IPS-18a (cell line): Measurements from ENCODE around the gene SMPD1.

ENCODE experiments used
- H3K27ac ChIP-seq: one replicate; pipeline ENCODE4 v1.5.1; 2013; ENCODE audit warnings: low read length
- H3K27me3 ChIP-seq: one replicate; pipeline ENCODE4 v1.6.1; 2013; ENCODE audit warnings: mild to moderate bottlenecking, low read length; ENCODE audit not compliant: control insufficient read depth, insufficient read depth
- H3K36me3 ChIP-seq: one replicate; pipeline ENCODE4 v1.6.1; 2013; ENCODE audit warnings: low read depth, low read length; ENCODE audit not compliant: control insufficient read depth
- H3K4me1 ChIP-seq: one replicate; pipeline ENCODE4 v1.6.1; 2013; ENCODE audit warnings: low read depth, low read length; ENCODE audit not compliant: control insufficient read depth
- H3K4me3 ChIP-seq: one replicate; pipeline ENCODE4 v1.5.1; 2013; ENCODE audit warnings: low read length
- H3K9ac ChIP-seq: one replicate; pipeline ENCODE4 v1.6.1; 2013; ENCODE audit warnings: mild to moderate bottlenecking, low read length, moderate library complexity
- H3K9me3 ChIP-seq: one replicate; pipeline ENCODE4 v1.6.1; 2013; ENCODE audit warnings: low read depth, low read length; ENCODE audit not compliant: control insufficient read depth

The SMPD1 gene

DNA sequence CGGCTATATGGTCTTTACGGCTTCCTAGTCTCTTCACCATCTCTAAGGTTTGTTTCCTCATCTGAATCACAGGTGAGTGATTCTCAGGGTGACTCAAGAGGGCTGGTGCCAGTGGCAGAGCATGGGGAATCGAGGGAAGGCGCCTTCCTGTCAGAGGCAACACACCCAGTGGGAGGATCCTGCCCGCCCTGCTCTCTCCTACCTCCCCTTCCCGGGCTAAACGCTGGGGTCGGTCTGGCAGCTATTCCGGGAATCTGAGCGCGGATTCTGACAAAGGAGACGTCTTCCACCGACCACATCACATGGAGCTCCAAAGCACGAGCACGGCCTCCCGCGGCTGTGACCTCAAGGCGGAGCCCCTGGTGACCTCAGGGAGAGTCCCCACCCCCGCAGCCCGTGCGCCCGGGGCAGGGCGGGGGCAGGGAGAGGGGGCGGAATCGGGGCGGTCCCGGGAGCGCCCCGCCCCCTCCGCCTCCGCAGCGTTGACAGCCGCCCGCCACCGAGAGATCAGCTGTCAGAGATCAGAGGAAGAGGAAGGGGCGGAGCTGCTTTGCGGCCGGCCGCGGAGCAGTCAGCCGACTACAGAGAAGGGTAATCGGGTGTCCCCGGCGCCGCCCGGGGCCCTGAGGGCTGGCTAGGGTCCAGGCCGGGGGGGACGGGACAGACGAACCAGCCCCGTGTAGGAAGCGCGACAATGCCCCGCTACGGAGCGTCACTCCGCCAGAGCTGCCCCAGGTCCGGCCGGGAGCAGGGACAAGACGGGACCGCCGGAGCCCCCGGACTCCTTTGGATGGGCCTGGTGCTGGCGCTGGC lies at the start of gene SMPD1:
Gene SMPD1, plus strand, starts transcription at position 570 of the 813 bp plus-strand sequence. Its CDS starts 125 bp downstream, at position 695.
- Histone ChIP-seq H3K36me3 (no peaks in the 10 kb centered on the region), H3K9me3 (no peaks in the 10 kb centered on the region), H3K9ac (peak within 1 kb of the TSS; percentile 36), H3K27me3 (peaks cover 13% of the 10 kb centered on the region), H3K4me1 (peaks cover 18% of the 10 kb centered on the region), H3K4me3 (peak within 1 kb of the TSS; percentile 70), H3K27ac (no peak within 1 kb of the TSS)

DNA sequence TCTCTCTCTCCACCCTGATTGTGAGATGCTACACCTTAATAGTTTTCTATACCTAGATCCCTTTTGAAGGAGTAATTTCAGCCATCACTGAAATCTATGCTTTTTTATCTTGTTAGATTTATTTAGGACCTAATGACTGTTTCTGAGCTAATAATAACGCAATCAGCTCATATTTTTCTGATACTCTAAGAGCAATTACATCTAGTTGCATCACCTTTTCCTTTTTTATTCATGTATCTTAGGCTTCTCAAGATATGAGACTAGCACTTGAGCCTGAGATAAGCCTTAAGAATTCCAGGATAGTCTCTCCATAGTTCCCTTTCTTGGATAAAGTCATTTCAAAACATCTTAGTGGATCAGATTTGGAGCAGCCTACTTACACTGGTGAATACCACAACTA lies 44.9 kb upstream of the SMPD1 start:
- Histone ChIP-seq H3K4me1 (no peaks in the 10 kb centered on the region), H3K9me3 (peaks cover 3% of the 10 kb centered on the region), H3K27me3 (no peaks in the 10 kb centered on the region), H3K4me3 (no peak overlapping the region), H3K27ac (no peak overlapping the region), H3K9ac (no peak overlapping the region), H3K36me3 (no peaks in the 10 kb centered on the region)

GRCh38 chr11:6350043-6350442 lies 40.2 kb upstream of the SMPD1 start:
- H3K27ac ChIP-seq, result no peak overlapping the region

GRCh38 chr11:6350486-6350885 lies 39.8 kb upstream of the SMPD1 start:
- H3K27ac ChIP-seq, result no peak overlapping the region
- H3K4me1 ChIP-seq, result no peaks in the 10 kb centered on the region
- H3K9me3 ChIP-seq, result peaks cover 3% of the 10 kb centered on the region
- H3K9ac ChIP-seq, result no peak overlapping the region
- H3K4me3 ChIP-seq, result no peak overlapping the region
- H3K27me3 ChIP-seq, result no peaks in the 10 kb centered on the region
- H3K36me3 ChIP-seq, result no peaks in the 10 kb centered on the region

More at GRCh38 chr11:6350043-6350442, 40.2 kb upstream of the SMPD1 start:
- Histone ChIP-seq H3K9me3 (peaks cover 3% of the 10 kb centered on the region), H3K27me3 (no peaks in the 10 kb centered on the region), H3K4me1 (no peaks in the 10 kb centered on the region), H3K4me3 (no peak overlapping the region), H3K36me3 (no peaks in the 10 kb centered on the region), H3K9ac (no peak overlapping the region)

DNA sequence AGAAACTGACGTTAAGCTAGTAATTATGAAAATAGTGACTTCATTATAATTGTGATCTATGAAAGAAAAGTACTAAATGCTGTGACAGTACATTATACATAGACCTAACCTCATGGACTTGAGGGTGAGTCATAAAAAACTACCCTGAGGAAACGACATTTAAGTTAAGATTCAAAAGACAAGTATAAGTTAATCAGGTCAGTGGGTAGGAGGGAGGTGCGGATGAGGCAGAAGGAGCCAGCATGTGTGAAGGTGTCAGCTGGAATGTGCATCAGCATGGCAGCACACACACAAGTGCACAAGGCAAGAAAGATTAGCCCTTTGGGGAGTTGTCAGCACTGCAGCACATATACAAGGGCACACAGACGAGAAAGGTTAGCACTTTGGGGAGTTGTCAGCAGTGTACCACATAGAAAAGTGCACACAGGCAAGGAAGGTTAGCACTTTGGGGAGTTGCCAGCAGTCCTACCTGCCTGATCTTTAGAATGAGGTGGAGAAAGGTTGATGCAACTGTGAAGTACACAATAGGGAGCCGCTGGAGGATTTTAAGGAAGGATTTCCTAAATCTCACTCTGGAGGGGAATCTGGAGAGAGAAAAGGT lies 38.4 kb upstream of the SMPD1 start:
- Histone ChIP-seq H3K9me3 (no peaks in the 10 kb centered on the region), H3K4me3 (no peak overlapping the region), H3K27ac (no peak overlapping the region), H3K4me1 (no peaks in the 10 kb centered on the region), H3K27me3 (no peaks in the 10 kb centered on the region), H3K9ac (no peak overlapping the region), H3K36me3 (no peaks in the 10 kb centered on the region)

GRCh38 chr11:6353367-6353987 lies 36.8 kb upstream of the SMPD1 start:
- Histone ChIP-seq H3K36me3 (no peaks in the 10 kb centered on the region), H3K27me3 (no peaks in the 10 kb centered on the region), H3K27ac (no peak overlapping the region), H3K9me3 (no peaks in the 10 kb centered on the region), H3K4me3 (no peak overlapping the region), H3K4me1 (no peaks in the 10 kb centered on the region), H3K9ac (no peak overlapping the region)

GRCh38 chr11:6354651-6355485 lies 35.4 kb upstream of the SMPD1 start:
- Histone ChIP-seq H3K36me3 (no peaks in the 10 kb centered on the region), H3K4me3 (no peak overlapping the region), H3K9me3 (no peaks in the 10 kb centered on the region), H3K27ac (no peak overlapping the region), H3K27me3 (no peaks in the 10 kb centered on the region), H3K9ac (no peak overlapping the region), H3K4me1 (no peaks in the 10 kb centered on the region)

- Histone ChIP-seq H3K36me3 (no peaks in the 10 kb centered on the region), H3K9me3 (no peaks in the 10 kb centered on the region), H3K4me1 (no peaks in the 10 kb centered on the region), H3K27ac (no peak overlapping the region), H3K4me3 (no peak overlapping the region), H3K27me3 (no peaks in the 10 kb centered on the region), H3K9ac (no peak overlapping the region)
These were observed 33.7 kb upstream of the SMPD1 start for GRCh38 chr11:6356503-6357055.

GRCh38 chr11:6357222-6357621 lies 33.1 kb upstream of the SMPD1 start:
- Histone ChIP-seq H3K9me3 (no peaks in the 10 kb centered on the region), H3K9ac (no peak overlapping the region)

GRCh38 chr11:6360183-6360582 lies 30.1 kb upstream of the SMPD1 start:
- H3K4me1 ChIP-seq, result no peaks in the 10 kb centered on the region
- H3K9me3 ChIP-seq, result no peaks in the 10 kb centered on the region
- no peak overlapping the region for H3K27ac ChIP-seq
- no peaks in the 10 kb centered on the region for H3K27me3 ChIP-seq
- H3K4me3 ChIP-seq, result no peak overlapping the region
- H3K9ac ChIP-seq, result no peak overlapping the region
- no peaks in the 10 kb centered on the region for H3K36me3 ChIP-seq

More at GRCh38 chr11:6357222-6357621, 33.1 kb upstream of the SMPD1 start:
- Histone ChIP-seq H3K36me3 (no peaks in the 10 kb centered on the region), H3K27ac (no peak overlapping the region), H3K27me3 (no peaks in the 10 kb centered on the region), H3K4me3 (no peak overlapping the region), H3K4me1 (no peaks in the 10 kb centered on the region)
